ENCODE measurements around the gene FBXO34.

FBXO34 gene, protein sequence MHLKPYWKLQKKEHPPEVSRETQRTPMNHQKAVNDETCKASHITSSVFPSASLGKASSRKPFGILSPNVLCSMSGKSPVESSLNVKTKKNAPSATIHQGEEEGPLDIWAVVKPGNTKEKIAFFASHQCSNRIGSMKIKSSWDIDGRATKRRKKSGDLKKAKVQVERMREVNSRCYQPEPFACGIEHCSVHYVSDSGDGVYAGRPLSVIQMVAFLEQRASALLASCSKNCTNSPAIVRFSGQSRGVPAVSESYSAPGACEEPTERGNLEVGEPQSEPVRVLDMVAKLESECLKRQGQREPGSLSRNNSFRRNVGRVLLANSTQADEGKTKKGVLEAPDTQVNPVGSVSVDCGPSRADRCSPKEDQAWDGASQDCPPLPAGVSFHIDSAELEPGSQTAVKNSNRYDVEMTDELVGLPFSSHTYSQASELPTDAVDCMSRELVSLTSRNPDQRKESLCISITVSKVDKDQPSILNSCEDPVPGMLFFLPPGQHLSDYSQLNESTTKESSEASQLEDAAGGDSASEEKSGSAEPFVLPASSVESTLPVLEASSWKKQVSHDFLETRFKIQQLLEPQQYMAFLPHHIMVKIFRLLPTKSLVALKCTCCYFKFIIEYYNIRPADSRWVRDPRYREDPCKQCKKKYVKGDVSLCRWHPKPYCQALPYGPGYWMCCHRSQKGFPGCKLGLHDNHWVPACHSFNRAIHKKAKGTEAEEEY

DNA sequence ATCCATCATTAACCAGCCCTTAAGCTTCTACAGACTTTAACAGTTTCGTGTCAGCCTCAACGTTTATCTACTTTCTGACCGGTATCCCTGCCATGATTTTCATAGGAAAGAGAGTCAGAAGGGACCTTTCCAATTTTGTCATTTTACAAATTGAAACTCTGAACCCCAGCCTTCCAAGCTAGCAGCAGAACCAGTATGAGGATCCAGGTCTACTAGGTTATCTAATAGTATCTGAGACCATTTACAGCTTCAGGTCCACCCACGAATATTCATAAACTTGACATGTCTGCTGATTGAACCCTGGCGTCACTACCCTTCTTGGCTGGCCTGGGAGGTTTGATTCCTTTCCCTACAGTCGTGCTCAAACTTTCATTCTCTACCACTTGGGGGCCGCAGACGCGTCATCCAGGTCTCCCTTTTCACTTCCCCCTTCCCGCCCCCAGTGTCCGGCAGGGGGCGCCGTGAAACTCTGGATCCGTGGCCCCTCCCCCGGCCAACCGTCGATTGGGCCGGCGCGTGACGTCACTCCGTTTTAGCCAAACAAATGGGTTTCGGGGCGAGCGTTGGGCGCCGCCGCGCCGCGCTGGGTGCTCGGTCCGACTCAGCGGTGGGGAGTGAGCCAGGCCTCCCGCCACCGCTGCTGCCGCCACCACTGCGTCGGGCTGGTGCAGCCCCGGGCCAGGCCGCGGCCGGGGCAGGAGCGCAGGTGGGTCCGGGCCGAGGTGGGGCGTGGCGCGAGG is at the start of gene FBXO34:
Gene FBXO34, plus strand, starts transcription at position 590 of the 740 bp plus-strand sequence. CDS start 78,970 bp downstream, outside the sequence.
- peak; percentile 95 for DNase-seq

GRCh38 chr14:55221968-55222367 is 49.3 kb upstream of the FBXO34 start:
- no peak for DNase-seq

DNA sequence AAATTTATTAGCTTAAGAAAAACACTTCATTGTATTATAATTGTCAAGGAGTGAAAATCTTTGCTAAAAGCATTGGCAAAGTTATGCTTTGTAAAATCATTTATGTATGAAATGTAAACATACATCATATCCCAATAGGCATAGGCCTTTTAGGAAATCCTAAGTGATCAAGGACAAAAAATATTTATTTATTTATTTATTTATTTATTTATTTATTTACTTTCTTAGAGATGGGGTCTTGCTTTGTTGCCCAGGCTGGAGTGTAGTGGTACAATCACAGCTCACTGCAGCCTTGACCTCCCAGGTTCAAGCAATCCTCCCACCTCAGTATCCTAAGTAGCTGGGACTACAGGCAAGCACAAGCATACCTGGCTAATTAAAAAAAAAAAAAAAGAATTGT is 47.9 kb upstream of the FBXO34 start:
- no peak for DNase-seq

DNA sequence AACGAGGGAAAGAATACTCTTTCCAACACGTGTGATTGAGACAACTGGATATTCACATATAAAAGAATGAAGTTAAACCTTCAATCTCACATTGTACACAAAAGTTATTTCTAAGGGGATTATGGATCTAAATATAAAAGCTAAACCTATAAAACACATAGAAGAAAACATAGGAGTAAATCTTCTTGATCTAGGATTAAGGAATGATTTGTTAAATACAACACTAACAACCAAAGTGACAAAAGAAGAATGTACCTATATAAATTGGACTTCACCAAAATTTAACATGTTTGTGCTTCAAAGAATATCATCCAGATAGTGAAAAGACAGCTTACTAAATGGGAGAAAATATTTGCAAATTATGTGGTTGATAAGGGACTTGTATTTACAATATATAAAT is 43.0 kb upstream of the FBXO34 start:
- DNase-seq = no peak

DNA sequence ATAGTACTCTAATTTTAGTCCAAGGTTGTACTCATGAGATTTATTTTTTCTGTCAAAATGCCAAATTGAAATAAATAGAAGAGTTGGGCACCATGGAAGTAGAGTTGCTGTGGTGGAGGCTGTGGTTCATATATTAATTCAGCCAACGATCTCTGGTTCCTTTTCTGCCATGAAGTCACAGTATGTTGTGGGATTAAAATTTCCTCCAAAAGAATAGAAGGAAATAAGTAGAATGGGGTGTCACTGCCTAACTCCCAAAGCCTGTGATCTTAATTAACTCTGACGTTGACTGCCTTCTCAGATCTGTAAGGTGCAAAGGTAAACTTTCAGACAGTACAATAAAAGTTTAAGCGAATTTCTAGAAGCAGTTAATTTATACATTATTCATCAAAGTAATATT is 37.6 kb upstream of the FBXO34 start:
- no peak for DNase-seq

- DNase-seq = no peak
Measured at GRCh38 chr14:55238019-55238680, 33.1 kb upstream of the FBXO34 start.

GRCh38 chr14:55239320-55239719 is 31.9 kb upstream of the FBXO34 start:
- no peak for DNase-seq

GRCh38 chr14:55240526-55241178 is 30.6 kb upstream of the FBXO34 start:
- DNase-seq = no peak

DNA sequence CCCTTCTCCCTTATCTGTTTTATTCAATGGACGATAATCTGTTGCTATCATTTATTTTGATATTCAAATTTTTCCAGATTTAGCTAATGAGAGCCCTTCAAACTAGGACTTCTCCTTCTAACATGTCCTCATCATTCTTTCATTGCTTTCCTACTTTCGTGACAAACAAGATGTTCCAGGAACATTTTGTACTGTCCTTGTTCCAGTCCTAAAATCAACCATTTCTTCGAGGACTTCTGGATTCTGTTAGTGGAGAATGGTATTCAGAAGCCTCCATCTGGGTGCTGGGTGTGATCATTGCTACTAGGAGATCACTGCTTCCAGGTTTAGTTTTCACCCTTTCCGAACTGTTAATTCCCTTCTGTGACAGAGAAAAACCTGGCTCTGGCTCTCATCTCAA is 29.5 kb upstream of the FBXO34 start:
- no peak for DNase-seq

GRCh38 chr14:55243386-55243785 is 27.8 kb upstream of the FBXO34 start:
- DNase-seq = no peak

DNA sequence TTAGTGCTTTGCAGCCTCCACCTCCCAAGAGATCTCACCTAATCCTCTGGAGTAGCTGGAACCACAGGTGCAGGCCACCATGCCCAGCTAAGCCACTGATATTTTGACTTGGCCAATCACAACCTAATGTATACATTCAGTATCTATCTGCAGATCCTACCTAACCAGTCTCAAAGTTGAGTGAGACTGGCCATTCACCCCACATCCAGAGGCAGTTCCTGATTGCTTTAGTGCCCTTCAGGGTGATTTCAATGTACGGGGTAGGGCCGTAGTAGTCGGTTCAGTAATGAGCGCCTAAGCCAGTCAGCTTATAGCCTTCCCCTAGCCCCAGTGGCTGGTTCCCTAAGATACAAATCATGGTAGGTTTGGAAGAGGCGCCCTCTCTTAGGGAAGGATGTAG is 27.4 kb upstream of the FBXO34 start:
- DNase-seq = no peak

DNA sequence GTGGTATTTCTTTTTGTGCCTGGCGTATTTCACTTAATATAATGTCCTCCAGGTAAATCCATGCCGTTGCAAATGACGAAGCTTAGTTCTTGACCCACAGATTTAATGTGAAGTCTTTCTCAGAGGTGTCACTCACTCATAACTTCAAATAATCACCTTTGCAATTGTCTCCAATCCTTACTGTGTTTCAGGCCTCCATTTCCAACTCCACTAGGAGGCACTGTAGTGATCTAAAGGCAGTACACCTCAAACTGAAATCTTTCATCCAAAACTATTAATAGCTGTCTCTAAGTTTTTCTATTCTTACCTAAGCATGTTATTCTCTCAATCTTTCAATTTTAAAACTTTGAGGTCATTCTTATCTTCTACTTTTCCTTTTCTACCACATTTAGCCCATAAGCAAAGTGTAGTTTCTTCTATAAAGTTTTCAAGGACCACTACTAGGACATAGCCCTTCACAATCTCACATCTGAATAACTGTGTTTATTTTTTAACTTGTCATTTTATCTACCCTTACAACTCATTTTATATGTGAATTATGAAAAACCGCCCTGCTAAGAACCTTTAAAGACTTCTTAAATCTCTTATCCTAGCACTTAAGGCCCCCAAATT is 25.5 kb upstream of the FBXO34 start:
- peak; percentile 30 for DNase-seq

DNA sequence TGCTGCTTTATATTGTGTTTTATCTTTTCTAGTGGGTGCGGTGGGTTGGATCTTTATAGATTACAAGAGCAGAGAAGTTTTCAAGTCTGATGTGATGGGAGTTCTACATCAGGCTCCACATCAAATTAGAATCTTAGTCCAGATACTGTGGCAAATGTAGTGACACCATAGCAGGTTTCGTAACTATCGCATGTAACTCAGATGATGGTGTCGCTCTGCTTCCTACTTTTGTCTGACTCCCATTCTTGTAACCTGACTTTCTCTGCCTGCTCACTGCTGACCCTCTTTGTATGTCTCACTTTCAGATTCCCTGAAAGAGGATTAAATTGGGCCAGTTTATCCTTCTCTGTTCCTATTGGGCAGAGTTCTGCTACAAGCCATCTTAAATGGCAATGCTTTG is 22.8 kb upstream of the FBXO34 start:
- DNase-seq = no peak

DNA sequence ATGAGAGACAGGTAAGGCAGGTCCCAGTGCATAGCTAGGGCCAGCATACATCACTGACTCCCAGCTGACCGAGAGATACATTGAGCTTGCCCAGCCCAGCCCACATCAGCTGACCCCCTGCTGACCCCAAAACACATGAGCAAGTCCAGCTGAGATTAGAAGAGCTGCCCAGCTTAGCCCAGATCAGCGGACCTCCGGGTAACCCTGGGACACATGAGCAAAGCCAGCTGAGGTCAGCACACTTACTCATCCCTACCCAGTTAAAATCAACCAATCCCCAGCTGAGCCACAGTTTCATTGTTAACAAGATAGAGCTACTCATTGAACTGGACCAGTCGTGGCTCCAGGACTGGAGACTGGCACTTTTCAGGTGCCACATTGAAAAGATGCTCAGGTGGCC is 21.8 kb upstream of the FBXO34 start:
- no peak for DNase-seq

GRCh38 chr14:55253276-55253675 is 17.9 kb upstream of the FBXO34 start:
- no peak for DNase-seq

DNA sequence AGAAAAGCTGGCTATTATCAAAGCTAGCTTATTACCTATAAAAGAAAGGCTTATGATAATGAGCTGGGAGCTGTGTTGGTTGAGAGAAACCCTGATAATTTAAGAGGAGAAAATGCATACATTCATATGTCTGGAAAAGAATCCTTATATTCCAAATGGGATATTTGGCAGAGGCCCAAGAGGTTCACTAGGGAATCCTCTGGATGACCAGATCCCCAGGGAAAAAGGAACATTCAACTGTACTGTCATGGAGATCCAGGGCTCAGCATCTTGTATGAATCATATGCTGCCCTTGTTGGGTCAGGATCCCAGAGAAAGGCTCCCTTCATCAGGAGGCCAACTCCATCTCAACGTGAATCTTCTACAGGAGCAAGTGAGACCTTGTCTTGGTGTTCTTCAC is 16.6 kb upstream of the FBXO34 start:
- no peak for DNase-seq

GRCh38 chr14:55255979-55256378 is 15.2 kb upstream of the FBXO34 start:
- DNase-seq = no peak

DNA sequence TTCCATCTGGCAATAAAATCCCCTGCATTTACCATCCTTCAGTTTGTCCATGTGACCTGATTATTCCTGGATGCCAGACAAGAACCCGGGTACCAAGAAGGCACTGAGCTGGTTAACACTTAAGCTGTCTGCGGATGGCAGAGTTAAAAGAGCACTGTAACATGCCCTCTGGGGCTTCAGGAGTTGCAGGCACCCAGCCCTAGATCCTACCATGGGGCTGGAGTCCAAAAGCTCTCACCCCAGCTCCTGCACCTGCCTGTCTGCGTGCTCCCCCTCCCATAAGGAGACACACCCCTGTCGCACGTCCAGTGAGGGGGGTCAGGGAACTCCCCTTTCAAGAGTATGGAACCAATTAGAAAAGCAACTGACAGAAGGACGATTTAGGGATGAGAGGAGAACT is 14.6 kb upstream of the FBXO34 start:
- no peak for DNase-seq

GRCh38 chr14:55265197-55265596 is 6.0 kb upstream of the FBXO34 start:
- DNase-seq = no peak

- DNase-seq = no peak
Measured at GRCh38 chr14:55267820-55268219, 3.4 kb upstream of the FBXO34 start.

- no peak for DNase-seq
Measured at GRCh38 chr14:55271572-55272298, 514 bp downstream of the FBXO34 start.
